Neuronal stem cell (in vitro differentiated cells): ENCODE data around the gene PKDREJ.
A peak's percentile ranks its signal among the peaks of the same experiment; 100 is the strongest.

ENCODE experiments used
- DNase-seq: peaks from one replicate; pipeline ENCODE4 v3.0.0-alpha.2; 2013; ENCODE audit warnings: low spot score
- H2AFZ ChIP-seq: one replicate; pipeline ENCODE4 v1.6.1; 2013; ENCODE audit warnings: mild to moderate bottlenecking, low read length, inconsistent platforms
- H2AK5ac ChIP-seq: 2 replicates; pipeline ENCODE4 v1.6.1; 2013; ENCODE audit warnings: low read depth, mild to moderate bottlenecking, inconsistent platforms, low read length, moderate library complexity, mixed read lengths
- H2BK120ac ChIP-seq: 2 replicates; pipeline ENCODE4 v1.6.1; 2013; ENCODE audit warnings: low read depth, mild to moderate bottlenecking, inconsistent platforms, low read length, moderate library complexity, mixed read lengths
- H2BK12ac ChIP-seq: one replicate; pipeline ENCODE4 v1.6.1; 2013; ENCODE audit warnings: low read length, inconsistent platforms
- H2BK15ac ChIP-seq: 2 replicates; pipeline ENCODE4 v1.6.1; 2013; ENCODE audit warnings: mild to moderate bottlenecking, low read length, inconsistent platforms, mixed read lengths
- H2BK5ac ChIP-seq: one replicate; pipeline ENCODE4 v1.6.1; 2013; ENCODE audit warnings: inconsistent platforms, mild to moderate bottlenecking, low read length, moderate library complexity
- H3K14ac ChIP-seq: one replicate; pipeline ENCODE4 v1.6.1; 2013; ENCODE audit warnings: low read length, inconsistent platforms
- H3K18ac ChIP-seq: 2 replicates; pipeline ENCODE4 v1.6.1; 2013; ENCODE audit warnings: low read length, inconsistent platforms
- H3K23ac ChIP-seq: 2 replicates; pipeline ENCODE4 v1.6.1; 2013; ENCODE audit warnings: low read depth, mild to moderate bottlenecking, mixed read lengths, low read length, inconsistent platforms; ENCODE audit not compliant: poor library complexity
- H3K27ac ChIP-seq: replicated peaks from 3 replicates; pipeline ENCODE4 v1.5.1; 2013; ENCODE audit warnings: low read length, inconsistent platforms
- H3K27me3 ChIP-seq, 3 experiments: 2 replicates each; pipeline ENCODE4 v1.6.1; 2013; ENCODE audit warnings: low read length in 3 of 3, mild to moderate bottlenecking in 2 of 3, inconsistent platforms in 1 of 3, low read depth in 1 of 3, mixed read lengths in 1 of 3, moderate library complexity in 1 of 3; ENCODE audit not compliant: control insufficient read depth in 3 of 3, insufficient read depth in 3 of 3
- H3K36me3 ChIP-seq, 2 donors: replicated peaks in 1 of 2; 2 replicates each; pipeline ENCODE4 v1.6.1; 2013; ENCODE audit warnings: low read length in 2 of 2; ENCODE audit not compliant: control insufficient read depth in 2 of 2, insufficient read depth in 2 of 2
- H3K4ac ChIP-seq: 2 replicates; pipeline ENCODE4 v1.6.1; 2013; ENCODE audit warnings: inconsistent platforms, mild to moderate bottlenecking, low read length, moderate library complexity
- H3K4me1 ChIP-seq, 2 donors: 1 replicate in 1 of 2; 2 replicates in 1 of 2; pipeline ENCODE4 v1.6.1; 2013; ENCODE audit warnings: low read length in 2 of 2, low read depth in 1 of 2; ENCODE audit not compliant: control insufficient read depth in 2 of 2, insufficient read depth in 1 of 2
- H3K4me2 ChIP-seq: one replicate; pipeline ENCODE4 v1.6.1; 2013; ENCODE audit warnings: mild to moderate bottlenecking, low read length, inconsistent platforms; ENCODE audit not compliant: insufficient read depth, poor library complexity, severe bottlenecking
- H3K4me3 ChIP-seq, 2 donors: 2 replicates each; pipeline ENCODE4 v1.5.1; 2013; ENCODE audit warnings: low read length in 2 of 2, mild to moderate bottlenecking in 2 of 2, inconsistent platforms in 1 of 2, moderate library complexity in 1 of 2
- H3K79me1 ChIP-seq: one replicate; pipeline ENCODE4 v1.6.1; 2013; ENCODE audit warnings: low read depth, mild to moderate bottlenecking, inconsistent platforms, low read length, moderate library complexity
- H3K9ac ChIP-seq: one replicate; pipeline ENCODE4 v1.6.1; 2013; ENCODE audit warnings: mild to moderate bottlenecking, low read depth, low read length, inconsistent platforms; ENCODE audit not compliant: poor library complexity
- H3K9me3 ChIP-seq, 2 donors: replicated peaks in 1 of 2; 2 replicates each; pipeline versions ENCODE3 to v1.6.1; 2013; ENCODE audit warnings: low read length in 2 of 2, mild to moderate bottlenecking in 2 of 2, inconsistent platforms in 1 of 2, low read depth in 1 of 2, mixed read lengths in 1 of 2, moderate library complexity in 1 of 2; ENCODE audit not compliant: control insufficient read depth in 2 of 2, insufficient read depth in 1 of 2
- H4K8ac ChIP-seq: one replicate; pipeline ENCODE4 v1.6.1; 2013; ENCODE audit warnings: low read depth, mild to moderate bottlenecking, inconsistent platforms, low read length, moderate library complexity
- H4K91ac ChIP-seq: one replicate; pipeline ENCODE4 v1.6.1; 2013; ENCODE audit warnings: low read length, low read depth, mild to moderate bottlenecking, inconsistent platforms; ENCODE audit not compliant: poor library complexity
- WGBS, 2 donors: extraction: QIAGEN DNeasy Blood & Tissue Kit; methylation state at CpG; one replicate each; pipeline ENCODE4 v1.1.7; 2013; ENCODE audit warnings: missing lambda C conversion rate in 2 of 2, mixed read lengths in 1 of 2; ENCODE audit not compliant: insufficient read length in 2 of 2, insufficient replicate concordance in 1 of 2; ENCODE audit errors: extremely low coverage in 2 of 2; 5-methylcytosine and 5-hydroxymethylcytosine counted together

The PKDREJ gene

DNA sequence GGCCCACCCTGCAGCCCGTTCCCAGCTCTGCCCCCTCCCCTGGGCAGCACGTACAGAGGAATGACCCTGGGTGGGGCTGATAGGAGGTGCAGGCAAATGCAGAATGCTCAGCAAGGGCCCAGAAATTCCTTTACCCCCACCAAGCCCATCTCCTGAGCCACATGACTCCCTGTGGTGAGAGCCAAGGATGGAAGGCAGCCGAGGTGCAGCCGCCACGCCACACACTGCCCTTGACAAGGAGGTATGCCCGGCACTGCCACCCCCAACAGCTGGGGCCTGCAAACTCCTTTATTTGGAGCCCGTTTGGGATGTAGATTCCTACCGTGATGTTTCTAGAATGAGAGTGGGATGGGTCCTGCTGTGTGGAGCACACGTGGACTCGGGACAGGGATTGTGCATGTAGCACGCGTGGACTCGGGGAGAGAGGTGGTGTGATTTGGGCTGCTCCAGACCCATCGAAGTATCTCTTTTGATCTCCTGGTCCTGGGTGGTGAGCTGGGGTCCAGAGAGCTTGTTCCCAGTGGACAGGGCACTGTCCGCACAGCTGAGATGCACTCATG, 46.5 kb upstream of the PKDREJ start:
- Histone ChIP-seq H4K8ac (no peak overlapping the region), H3K23ac (no peak overlapping the region), H3K9ac (no peak overlapping the region), H2BK5ac (no peak overlapping the region), H2AFZ (no peak overlapping the region), H2BK12ac (no peak overlapping the region), H3K79me1 (peaks cover 9% of the 10 kb centered on the region), H3K36me3 (peaks cover 31 to 89% of the 10 kb centered on the region in 2 donors), H3K9me3 (no peaks in the 10 kb centered on the region), H3K4me2 (no peak overlapping the region), H2BK15ac (no peak overlapping the region), H3K18ac (peak overlapping the region; percentile 17), H3K4me1 (no peaks in the 10 kb centered on the region), H3K14ac (no peak overlapping the region), H3K4ac (no peak overlapping the region), H3K27me3 (no peaks in the 10 kb centered on the region), H2AK5ac (no peak overlapping the region), H3K4me3 (no peak overlapping the region), H3K27ac (no peak overlapping the region), H2BK120ac (no peak overlapping the region), H4K91ac (no peak overlapping the region)
- no CpG with 5 or more reads among the region's 15 CpGs for WGBS, 2 donors
- no peak for DNase-seq

DNA sequence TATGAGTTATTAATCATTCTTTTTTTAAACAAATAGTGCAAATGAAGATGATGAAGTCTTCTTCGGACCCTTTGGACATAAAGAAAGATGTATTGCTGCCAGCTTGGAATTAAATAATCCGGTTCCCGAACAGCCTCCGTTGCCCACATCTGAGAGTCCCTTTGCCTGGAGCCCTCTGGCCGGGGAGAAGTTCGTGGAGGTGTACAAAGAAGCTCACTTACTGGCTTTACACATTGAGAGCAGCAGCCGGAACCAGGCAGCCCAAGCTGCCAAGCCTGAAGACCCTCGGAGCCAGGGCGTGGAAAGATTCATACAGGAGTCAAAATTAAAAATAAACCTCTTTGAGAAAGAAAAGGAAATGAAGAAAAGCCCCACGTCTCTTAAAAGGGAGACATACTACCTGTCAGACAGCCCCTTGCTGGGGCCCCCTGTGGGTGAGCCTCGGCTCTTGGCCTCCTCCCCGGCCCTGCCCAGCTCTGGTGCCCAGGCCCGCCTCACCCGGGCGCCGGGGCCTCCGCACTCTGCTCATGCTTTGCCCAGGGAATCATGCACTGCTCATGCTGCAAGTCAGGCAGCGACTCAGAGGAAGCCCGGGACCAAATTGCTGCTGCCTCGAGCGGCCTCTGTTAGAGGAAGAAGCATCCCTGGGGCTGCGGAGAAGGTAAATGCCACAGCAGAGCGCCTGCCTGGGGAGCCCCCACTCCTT, 45.3 kb upstream of the PKDREJ start:
- H2AK5ac ChIP-seq: no peak overlapping the region
- H3K27me3 ChIP-seq: no peaks in the 10 kb centered on the region
- H2BK120ac ChIP-seq: no peak overlapping the region
- peaks cover 28 to 90% of the 10 kb centered on the region in 2 donors for H3K36me3 ChIP-seq
- no peak overlapping the region for H3K23ac ChIP-seq
- no peak overlapping the region for H2BK15ac ChIP-seq
- H2BK5ac ChIP-seq: no peak overlapping the region
- H2BK12ac ChIP-seq: no peak overlapping the region
- H4K91ac ChIP-seq: no peak overlapping the region
- no peak overlapping the region for H3K14ac ChIP-seq
- no peak overlapping the region for H4K8ac ChIP-seq
- H3K9ac ChIP-seq: no peak overlapping the region
- no peaks in the 10 kb centered on the region for H3K4me1 ChIP-seq
- no peak overlapping the region for H3K4me3 ChIP-seq
- H3K4ac ChIP-seq: no peak overlapping the region
- H3K79me1 ChIP-seq: peaks cover 13% of the 10 kb centered on the region
- no peak for DNase-seq
- H3K9me3 ChIP-seq: no peaks in the 10 kb centered on the region
- no peak overlapping the region for H3K4me2 ChIP-seq
- no CpG with 5 or more reads among the region's 23 CpGs for WGBS, 2 donors
- no peak overlapping the region for H2AFZ ChIP-seq
- H3K27ac ChIP-seq: no peak overlapping the region
- no peak overlapping the region for H3K18ac ChIP-seq

DNA sequence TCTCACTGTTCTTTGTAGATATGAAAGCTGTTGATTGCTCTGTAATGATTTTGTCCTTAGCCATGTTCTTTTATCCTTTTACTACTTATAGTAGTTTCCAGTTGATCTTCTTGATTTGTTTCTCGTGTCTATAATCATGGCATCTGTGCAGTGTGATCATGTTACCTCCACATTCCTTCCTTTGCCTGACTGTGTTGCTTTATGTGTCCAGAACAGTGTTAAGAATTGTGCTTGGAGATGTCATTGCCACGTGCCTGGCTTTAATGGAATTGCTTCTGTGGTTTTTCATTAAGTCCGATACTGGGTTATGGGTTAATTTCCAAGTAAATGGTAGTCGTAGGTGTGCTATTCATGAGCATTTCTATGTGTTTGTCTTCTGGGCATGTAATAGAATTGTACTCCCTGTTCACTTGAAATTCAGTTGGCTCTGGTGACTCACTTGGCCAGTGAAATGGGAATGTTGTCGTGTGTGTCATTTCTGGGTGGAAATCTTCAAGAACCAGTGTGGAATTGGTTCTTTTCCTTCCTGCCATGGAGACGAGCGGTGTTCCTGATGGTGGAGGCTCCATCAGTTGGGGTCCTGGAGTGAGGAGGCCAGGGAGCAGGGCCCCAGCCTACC, 40.3 kb upstream of the PKDREJ start:
- H2BK120ac ChIP-seq: no peak overlapping the region
- H2AK5ac ChIP-seq: no peak overlapping the region
- no peak overlapping the region for H3K9ac ChIP-seq
- no peak overlapping the region for H4K91ac ChIP-seq
- H2BK5ac ChIP-seq: no peak overlapping the region
- H3K4me1 ChIP-seq: peaks cover 0 to 4% of the 10 kb centered on the region in 2 donors
- H3K4ac ChIP-seq: no peak overlapping the region
- no peak overlapping the region for H3K18ac ChIP-seq
- H3K79me1 ChIP-seq: peaks cover 9% of the 10 kb centered on the region
- no peak overlapping the region for H3K4me2 ChIP-seq
- DNase-seq: no peak
- H3K27me3 ChIP-seq: no peaks in the 10 kb centered on the region
- no CpG with 5 or more reads among the region's 7 CpGs for WGBS, 2 donors
- H3K36me3 ChIP-seq: peaks cover 29 to 89% of the 10 kb centered on the region in 2 donors
- no peak overlapping the region for H2BK15ac ChIP-seq
- no peaks in the 10 kb centered on the region for H3K9me3 ChIP-seq
- H3K4me3 ChIP-seq: no peak overlapping the region
- H4K8ac ChIP-seq: no peak overlapping the region
- H3K23ac ChIP-seq: no peak overlapping the region
- no peak overlapping the region for H2AFZ ChIP-seq
- H3K27ac ChIP-seq: no peak overlapping the region
- no peak overlapping the region for H3K14ac ChIP-seq
- H2BK12ac ChIP-seq: no peak overlapping the region

DNA sequence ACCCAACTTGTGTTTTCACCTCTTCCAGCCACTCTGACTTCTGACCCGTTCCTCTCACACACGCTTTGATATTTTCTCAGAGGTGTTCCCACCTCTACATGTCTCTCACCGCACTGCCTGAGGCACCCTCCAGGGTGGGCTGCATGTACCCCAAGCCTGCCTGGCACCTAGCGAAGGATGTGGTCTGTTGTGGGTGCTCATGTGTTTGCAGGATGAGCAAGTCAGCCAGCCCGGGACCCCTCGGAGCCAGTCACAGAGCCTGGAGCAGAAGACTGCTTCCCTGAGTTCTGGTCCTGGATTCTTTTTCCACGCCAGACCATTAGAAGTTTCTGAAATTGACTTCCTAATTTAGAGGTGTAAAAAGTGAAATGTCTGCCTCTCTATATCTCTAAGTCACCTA, 37.3 kb upstream of the PKDREJ start:
- Histone ChIP-seq H3K79me1 (peaks cover 5% of the 10 kb centered on the region), H2BK5ac (no peak overlapping the region), H3K9me3 (no peaks in the 10 kb centered on the region), H2BK12ac (no peak overlapping the region), H2AFZ (no peak overlapping the region), H4K91ac (no peak overlapping the region), H3K27ac (no peak overlapping the region), H4K8ac (no peak overlapping the region), H3K14ac (no peak overlapping the region), H3K4ac (no peak overlapping the region), H3K9ac (no peak overlapping the region), H3K23ac (no peak overlapping the region), H3K4me3 (peak overlapping the region in 1 of 2 donors; percentile 23), H3K4me1 (peaks cover 7 to 14% of the 10 kb centered on the region in 2 donors), H3K27me3 (no peaks in the 10 kb centered on the region), H2BK15ac (no peak overlapping the region), H3K4me2 (no peak overlapping the region), H3K36me3 (peaks cover 25 to 74% of the 10 kb centered on the region in 2 donors), H2BK120ac (no peak overlapping the region), H3K18ac (no peak overlapping the region), H2AK5ac (no peak overlapping the region)
- no CpG with 5 or more reads among the region's 7 CpGs for WGBS, 2 donors
- DNase-seq: no peak
